HPDE6-E6E7 (cell line): ENCODE measurements around the gene TGIF2.
"Not testable (repeated sequence)": the region's sequence is repeated elsewhere in the genome, so short reads cannot be mapped to it uniquely, and the experiment has no call there.

Experiments used
- DNase-seq: peaks from one replicate; pipeline ENCODE4 v3.0.0; 2011; ENCODE audit warnings: missing footprints; ENCODE audit errors: extremely low spot score

Gene TGIF2

DNA sequence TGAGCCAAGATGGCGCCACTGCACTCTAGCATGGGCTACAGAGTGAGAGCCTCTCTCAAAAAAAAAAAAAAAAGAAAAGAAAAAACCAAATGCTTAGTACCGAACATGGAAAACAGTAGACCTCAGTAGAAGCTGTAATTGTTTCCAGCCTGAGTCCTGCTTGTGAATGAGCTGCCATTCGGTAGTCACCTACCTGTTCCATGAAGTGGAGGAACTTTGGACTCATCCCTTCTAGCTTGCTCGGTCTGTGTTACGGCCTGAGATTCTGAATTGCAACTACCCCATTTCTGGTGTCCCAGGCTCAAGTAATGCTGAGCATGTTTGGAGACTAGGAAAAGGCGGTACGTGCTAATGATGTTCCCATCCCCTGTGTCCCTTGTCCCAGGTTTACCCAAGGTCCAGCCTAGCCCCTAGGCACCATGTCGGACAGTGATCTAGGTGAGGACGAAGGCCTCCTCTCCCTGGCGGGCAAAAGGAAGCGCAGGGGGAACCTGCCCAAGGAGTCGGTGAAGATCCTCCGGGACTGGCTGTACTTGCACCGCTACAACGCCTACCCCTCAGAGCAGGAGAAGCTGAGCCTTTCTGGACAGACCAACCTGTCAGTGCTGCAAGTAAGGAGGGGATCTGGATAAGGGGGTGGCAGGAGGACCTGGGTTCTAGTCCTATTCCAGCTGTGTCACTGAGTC is 5.1 kb downstream of the TGIF2 start:
- no peak for DNase-seq

DNA sequence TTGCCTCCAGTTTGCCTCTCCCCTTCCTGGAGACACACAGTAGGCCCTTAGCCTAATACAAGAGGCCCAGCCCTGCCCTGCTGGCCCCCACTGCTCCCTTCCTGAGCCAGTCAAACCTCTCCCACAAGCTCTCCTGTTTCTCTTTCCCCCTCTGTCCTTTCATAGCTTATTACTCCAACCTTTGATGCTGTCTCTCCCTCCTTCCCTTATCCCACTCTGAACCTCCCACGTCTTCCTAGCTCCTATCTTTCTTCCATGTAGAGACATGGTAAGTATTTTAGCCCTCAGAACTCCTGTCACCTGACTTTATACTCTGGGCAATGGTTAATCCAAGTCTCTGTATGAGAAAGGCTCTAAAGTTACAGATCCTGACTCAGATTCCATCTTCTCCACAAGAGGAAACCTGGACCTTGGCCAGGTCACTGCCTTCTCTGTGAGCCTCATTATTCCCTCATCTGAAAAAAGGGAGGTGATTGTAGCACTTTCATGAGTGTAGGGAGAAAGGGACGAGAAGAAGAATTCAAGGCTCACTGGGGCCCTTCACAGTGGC is 6.7 kb downstream of the TGIF2 start:
- DNase-seq: no peak

DNA sequence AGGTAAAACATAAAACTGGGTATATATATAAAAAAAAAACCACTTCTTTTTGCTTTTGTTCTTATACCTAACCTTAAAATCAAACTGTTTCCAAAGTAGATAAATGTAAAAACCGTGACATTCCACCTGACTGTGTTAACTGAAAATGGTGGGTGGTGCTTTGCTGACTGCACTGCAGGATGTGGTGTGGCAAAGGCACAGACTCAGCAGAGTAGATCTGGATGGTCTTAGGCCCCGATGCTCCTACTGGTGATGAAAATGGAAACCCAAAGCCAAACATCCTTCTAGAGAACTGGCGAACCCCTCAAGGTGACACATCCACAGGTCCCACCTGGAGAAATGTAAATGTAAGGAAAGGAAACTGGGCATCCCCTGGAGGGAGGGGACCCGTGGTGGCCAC is 8.9 kb downstream of the TGIF2 start:
- DNase-seq: no peak

DNA sequence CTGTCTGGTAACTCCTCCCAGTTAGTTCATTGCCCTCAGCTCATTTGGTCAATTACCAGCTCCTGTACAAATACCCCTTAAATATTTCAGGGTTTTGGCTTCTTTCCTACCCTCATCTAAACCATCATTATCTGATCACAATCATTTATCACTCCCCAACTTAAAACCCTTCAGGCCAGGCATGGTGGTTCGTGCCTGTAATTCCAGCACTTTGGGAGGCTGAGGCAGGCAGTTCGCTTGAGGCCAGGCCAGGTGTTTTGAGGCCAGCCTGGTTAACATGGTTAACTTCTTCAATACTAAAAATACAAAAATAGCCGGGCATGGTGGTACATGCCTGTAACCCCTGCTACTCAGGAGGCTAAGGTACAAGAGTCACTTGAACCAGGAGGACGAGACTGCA is 9.4 kb downstream of the TGIF2 start:
- no peak for DNase-seq

DNA sequence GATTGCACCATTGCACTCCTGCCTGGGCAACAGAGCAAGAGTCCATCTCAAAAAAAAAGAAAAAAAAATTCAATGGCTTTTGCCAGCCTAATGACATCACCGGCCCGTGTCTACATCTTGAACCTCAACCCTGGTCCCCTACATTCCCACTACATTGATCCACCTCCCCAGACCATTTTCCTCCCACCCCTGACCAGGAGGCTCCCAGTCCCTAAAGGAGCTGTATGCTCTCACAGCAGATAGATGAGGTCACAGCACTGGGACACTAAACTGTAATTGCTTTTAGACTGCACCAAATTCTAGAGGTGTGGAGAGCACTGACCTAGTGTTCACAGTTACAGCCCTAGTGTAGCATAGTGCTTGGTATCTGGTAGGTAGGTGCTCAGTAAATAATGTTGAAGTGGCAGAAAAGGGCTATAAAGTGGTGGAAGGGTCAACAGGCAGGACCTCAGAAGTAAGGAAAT is 10.7 kb downstream of the TGIF2 start:
- DNase-seq: no peak

DNA sequence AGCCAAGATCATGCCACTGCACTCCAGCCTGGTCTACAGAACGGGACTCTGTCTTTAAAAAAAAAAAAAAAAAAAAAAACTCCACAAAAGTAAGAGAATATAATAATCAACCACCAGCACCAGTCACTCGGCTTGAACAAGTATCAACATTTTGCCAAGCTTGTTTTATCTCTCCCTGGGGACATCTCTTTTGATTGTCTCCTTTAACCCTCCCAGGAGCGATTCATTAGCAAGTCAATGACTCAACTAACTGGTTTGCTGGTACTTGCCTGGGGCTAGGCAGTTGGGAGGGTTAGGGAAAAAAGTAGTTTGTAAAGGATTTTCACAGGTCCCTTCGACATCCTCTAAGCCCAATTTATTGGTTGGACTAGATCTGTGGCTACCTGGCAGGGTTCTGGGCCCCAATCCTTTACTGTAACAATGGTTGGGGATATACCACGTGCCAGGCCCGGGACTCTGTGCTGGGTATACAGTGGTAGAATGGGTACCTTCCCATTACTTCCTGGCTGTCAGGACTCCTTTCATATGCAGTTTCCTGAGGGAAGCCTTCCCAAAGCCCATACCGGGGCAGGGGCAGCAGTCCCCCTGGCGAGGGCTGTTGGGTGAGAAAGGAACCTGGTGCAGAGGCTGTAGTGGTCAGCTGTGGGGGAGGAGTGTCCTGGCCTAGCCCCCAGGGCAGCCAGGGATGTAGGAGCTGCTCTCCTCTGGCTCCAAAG is 12.2 kb downstream of the TGIF2 start:
- DNase-seq: peak; percentile 100

DNA sequence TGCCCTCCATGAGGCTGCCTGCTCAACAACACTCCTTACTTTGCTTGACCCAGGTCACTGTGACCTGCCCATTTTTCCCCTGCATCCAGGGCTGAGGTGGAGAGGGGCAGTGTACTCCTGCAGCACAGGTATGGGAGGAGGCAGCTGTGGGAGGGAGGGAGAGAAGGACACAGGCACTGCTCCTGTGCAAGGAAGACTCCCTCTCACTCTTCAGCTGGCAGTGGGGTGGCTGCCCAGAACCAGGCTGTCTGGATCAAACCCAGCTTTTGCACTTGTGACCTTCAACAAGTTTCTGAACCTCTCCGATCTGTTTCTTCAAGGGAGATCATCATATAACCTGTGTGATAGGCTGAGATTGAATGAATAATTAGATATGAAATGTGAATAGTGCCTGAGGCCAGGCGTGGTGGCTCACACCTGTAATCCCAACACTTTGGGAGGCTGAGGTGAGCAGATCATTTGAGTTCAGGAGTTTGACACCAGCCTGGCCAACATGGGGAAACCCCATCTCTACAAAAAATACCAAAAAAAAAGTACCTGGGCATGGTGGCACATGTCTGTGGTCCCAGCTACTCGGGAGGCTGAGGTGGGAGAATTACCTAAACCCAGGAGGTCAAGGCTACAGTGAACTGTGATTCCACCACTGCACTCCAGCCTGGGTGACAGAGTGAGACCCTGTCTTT is 14.1 kb downstream of the TGIF2 start:
- no peak for DNase-seq

DNA sequence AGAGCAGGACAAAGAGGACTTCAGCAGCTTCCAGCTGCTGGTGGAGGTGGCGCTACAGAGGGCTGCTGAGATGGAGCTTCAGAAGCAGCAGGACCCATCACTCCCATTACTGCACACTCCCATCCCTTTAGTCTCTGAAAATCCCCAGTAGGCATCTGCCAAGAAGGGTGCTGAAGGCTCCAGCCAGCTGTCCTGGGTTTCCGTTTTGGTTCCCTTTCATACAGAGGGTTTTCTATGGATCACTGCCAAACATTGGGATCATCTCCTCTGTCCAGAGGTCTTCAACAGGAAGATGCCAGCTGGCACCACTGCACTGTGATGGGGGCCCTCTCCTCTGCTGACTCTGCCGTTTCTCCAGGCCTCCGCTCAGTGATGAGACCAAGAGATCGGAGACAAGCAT is 17.9 kb downstream of the TGIF2 start:
- no peak for DNase-seq

DNA sequence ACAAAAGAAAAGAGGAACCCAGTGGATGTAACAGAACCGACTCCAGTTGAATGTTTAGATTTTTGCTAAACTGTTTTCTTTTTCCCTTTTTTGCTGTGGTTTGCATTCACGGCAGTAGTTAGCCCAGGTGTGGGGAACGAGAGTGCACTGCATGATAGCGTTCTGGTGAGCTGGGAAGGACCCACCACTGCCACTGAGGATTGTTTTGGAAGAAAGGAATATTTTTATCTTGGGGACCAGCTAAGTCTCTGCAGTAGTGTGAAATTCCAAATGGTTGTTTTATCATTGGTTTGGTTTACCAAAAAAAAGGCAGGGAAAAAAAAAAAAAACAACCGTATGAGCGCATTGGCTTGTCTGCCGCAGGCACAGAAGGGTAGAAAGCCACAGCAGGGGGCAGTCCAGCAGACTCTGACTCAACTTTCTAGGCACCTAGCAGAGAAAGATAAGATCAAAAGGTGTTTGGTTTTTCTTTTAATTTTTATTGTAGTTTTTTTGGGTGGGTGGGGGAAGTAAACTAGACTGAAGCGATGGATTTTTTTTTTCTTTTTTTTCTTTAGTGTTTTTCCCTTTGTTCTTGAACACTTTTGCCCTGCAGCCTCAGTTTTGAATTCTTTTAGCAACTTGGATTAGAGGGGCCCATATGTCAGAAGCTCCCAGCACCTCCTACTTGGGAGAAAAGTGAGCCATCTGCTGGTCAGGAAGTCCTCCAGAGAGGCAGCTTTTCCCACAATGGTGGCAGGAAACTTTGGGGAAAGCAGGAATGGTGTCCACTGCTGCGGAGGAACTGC is 18.7 kb downstream of the TGIF2 start:
- DNase-seq: no peak

DNA sequence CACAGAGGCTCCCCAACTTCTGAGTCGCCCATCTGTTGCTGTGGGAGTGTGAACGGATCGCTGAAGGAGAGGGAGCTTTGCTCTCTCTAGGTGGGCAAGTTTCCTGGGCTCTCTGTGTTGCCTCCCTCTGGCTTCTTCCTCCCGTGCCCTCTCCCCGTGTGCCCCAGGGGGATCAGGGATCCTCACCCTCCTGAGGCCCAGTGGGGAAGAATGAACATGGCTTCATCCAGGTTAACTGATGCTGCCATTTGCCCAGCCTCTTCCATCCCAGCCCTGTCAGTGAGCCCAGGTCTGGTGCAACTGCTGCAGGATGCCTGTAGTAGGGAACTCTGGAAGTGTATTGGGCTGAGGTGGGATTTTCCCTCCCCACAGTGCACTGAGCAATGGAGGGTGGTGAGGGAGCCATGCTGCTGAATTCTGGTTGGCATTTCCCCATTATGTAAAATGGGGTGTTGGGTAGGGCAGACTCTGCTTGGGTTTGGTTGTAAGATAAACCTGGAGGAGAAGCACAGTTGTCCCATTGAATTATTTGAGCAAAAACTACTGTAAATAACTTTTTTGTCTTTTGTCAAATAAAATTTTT is 20.0 kb downstream of the TGIF2 start:
- DNase-seq: no peak

DNA sequence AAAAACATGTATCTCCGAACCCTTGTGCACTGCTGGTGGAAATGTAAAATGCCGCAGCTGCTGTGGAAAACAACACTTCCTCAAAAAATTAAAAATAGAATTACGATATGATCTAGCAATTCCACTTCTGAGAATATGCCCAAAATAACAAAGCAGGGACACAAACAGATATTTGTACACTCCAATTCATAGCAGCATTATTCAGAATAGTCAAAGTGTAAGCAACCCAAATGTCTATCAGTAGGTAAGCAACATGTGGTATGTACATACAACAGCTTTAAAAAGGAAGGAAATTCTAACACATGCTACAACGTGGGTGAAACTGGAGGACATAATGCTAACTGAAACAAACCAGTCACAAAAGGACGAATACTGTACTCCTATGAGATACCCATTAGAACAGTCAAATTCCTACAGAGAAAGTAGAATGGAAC is 26.5 kb downstream of the TGIF2 start:
- no peak for DNase-seq

DNA sequence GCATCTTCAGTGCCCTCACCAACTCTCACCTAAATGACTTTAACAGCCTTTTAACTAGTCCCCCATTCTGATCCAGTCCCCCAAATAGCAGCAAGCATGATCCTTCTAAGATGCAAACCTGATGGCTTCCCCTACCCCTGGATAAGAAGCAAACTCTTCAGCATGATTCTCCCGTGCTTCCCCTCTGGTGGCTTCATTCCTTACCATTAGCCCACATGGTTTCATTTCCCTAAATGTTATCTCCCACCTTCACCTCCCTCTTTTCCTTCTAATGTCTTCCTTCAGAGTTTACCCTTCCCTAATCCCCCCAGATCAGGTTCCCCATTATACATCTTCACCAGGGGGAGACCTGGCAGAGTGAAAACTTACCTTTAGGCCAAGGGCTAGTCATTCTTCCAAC is 28.1 kb downstream of the TGIF2 start:
- DNase-seq: no peak

DNA sequence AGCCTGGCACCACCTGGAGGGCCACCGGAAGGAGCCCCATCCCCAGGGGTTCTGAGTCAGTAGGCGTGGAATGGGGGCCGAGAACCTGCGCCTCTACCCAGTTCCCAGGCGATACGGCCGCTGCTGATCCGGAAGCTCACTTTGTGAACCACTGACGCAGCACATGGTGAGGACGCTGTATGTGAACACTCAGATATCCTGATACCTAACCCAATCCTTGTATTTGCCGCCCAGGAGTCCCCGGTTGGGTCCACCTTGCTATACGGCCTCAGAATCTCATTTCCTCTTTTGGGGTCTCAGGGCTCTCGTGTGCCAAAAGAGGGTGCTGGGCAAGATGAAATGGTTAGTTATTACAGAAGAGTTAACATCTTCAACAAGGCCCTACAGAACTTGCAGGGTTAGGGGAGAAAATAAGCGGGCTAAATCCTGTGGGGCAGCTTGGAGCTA is 31.6 kb downstream of the TGIF2 start:
- no peak for DNase-seq

DNA sequence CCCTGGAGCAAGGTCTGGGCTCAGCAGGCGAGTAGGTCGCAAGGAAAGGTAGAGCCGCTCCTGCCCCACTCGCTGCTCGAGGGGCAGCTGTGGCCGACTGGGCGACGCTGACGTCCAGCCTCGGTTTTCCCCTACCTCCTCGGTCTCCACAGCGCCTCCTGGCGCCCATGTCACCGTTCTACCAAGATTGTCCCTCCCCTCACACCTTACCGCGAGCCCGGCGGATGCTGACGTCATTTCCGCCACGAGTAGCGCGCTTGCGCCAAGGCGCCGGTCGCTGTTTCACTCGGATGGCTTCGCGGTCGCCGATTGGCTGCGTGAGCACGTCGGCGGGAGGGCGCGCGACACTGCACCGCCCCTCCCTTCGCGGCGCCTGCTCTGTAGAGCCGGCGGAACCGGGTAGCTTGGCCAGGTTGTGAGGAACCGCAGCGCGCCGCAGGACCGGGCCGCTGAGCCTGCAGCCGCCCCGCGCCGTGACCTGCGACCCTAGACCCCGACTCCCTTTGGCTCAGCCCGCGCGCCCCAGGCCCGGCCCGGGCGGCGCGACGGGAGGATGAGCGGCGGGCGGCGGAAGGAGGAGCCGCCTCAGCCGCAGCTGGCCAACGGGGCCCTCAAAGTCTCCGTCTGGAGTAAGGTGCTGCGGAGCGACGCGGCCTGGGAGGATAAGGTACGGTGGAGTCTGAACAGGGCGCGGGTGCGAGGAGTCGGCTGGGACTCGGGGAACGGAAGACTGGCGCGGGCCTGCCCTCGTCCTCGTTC is 32.2 kb downstream of the TGIF2 start, which contains the start of gene RAB5IF:
RAB5IF (plus strand) TSS at position 381 of the 759 bp plus-strand sequence; CDS start at position 554, 173 bp downstream.
- DNase-seq: peak; percentile 99

DNA sequence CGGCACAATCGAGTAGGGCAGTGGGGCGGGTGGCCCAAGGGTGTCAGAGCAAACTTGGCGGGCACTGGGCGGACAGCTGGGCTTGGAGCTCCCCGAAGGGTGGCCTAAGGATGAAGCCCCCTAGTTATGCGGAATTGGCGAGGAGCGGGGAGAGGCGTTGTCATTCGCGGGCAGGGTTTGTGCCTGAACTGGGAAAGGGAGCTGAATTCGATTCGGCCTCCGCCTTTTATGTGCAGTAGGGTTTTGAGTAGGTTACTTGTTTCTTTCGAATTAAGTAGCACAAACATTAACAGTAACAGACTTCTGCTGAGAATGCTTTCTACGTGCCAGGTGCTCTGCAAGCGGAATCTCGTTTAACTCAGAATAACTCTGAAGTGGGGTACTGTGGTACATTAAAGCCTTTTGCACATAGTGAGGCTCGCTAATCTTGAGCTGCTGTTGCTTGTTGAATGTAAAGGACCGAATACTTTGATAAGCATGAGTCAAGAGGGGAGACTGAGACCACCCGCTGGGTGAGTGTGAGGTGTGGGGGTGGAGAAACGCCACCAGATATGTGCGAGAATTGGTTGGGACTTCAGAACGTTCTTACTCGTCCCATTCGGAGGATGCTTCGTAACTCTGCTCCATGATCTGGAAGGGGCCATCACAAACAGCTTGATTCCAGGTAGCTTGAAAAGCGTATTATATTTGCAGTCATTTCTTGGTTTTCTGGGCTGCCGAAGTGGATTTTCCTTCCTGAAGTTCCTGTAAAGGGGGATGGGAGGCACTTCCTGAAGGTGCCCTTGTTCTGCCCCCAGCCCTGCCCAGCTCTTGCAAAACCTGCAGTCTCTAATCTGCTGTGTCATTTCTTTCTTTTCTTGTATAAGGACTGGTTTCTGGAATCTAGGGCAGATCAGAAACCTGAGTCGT is 33.0 kb downstream of the TGIF2 start:
- DNase-seq: no peak

DNA sequence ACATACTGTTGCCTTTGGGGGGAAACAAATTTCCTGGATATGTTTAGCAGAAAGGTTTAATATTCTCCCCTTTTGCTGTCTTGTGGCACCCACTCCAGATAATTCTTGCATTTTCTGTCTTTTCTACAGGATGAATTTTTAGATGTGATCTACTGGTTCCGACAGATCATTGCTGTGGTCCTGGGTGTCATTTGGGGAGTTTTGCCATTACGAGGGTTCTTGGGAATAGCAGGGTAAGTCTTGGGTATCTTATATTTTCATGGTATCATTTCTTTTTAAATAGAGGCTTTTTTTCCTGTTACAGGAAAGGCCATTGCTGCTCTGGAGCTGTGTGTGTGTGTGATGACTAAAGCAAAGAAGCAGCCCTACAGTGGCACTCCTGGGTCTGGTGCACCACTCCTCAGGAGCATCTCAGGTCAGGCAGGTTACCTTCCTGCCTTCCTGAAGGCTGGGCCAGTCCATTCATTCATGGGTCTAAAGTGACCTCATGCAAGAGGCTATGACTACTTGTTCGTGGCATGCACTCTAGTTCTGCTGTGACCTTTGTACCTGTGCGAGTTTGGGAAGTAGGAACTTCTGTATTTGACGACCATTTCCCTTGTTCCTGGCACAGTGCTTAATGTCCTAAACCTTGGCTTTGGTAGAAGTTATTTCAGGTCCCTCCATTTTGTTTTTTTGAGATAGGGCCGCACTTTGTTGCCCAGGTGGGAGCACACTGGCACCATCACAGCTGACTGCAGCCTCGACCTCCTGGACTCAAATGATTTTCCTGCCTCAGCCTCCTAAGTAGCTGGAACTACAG is 34.4 kb downstream of the TGIF2 start:
- DNase-seq: peak; percentile 76

DNA sequence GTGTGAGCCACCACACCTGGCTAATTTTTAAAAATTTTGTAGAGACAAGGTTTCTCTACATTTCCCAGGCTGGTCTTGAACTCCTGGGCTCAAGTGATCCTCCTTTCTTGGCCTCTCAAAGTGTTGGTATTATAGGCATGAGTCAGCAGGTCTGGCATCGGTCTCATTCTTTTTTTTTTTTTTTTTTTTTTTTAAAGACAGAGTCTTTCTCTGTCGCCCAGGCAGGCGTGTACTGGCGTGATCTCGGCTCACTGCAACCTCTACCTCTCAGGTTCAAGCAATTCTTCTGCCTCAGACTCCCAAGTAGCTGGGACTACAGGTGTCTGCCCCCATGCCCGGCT is 35.0 kb downstream of the TGIF2 start:
- DNase-seq: not testable (repeated sequence)

DNA sequence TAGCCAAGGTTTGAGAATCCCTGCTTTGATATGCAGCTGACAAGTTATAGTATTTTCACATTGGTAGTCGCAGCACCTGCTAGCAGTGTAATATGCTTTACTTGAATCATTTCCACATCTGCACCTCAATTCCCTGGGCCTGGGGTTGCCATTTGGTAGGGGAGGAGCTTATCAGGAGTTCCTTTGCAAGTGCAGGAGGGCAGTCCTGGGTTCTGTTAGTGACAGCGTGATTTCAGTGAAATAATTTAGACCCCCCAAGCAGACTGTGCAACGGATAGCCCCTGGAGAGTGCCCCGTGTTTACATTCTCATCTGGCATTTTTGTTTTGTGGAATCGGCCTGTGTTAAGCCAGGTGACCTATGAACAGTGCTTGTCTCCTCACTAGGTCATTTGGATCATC is 38.2 kb downstream of the TGIF2 start:
- no peak for DNase-seq

DNA sequence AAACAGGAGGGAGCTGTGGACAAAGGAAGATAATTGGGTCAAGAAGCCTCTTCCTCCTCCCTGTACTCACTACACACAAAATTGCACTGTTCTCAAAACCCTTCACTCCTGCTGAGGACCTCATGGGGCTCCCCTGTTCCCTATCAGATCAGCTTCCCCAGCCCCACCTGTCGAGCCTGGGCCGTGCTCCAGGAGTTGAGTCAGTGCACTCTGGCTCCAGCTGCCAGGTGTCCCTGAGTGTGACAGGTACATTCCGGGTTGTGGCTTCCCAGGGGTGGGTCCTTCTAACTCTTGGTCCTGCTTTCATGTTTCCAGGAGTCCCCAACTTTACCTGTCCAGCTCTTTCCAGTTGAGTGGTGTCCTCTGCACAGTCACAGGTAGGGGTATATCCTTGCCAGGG is 40.6 kb downstream of the TGIF2 start:
- DNase-seq: no peak
